ENCODE measurements around the gene RPP21. TPM values are rescaled to one million over a fixed set of nuclear protein-coding genes. Genes with fewer than 3 reads are reported as not detected.

Gene RPP21
- total RNA-seq, 1 experiment from 2014 or later: 64.0 TPM

DNA sequence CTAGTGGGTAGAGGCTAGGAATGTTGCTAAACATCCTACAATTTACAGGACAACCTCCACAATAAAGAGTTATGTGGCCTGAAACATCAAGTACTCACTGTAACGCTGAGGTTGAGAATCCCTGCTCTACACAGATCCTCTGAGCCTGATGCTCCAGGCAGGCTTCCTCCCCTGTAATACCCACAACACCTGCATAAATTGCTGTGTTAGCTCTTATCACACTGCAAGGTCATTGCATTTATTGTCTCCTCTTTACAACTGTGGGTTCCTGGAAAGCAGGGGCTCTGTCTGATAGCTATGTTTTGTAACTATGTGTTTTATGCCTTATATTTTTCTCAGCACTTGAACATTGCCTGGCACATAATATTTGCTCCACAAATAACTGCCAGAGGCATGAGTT lies 11.6 kb downstream of the RPP21 start:
- no peak overlapping the region for H4K8ac ChIP-seq (replicated peaks; ENCODE audit: insufficient read length, low read depth, low read length)
- peaks cover 7% of the 10 kb centered on the region for H3K23me2 ChIP-seq (ENCODE audit: insufficient read length, low read depth, low read length, poor library complexity, severe bottlenecking)
- no peak overlapping the region for H3K9ac ChIP-seq (ENCODE audit: extremely low read depth, insufficient read length, low read length)
- H4K5ac ChIP-seq (ENCODE audit: insufficient read length, low read depth, low read length): no peak overlapping the region
- H3K27ac Mint-ChIP-seq: no peak overlapping the region
- peaks cover 4% of the 10 kb centered on the region; the same call in 1 of the 2 replicates for H3K27me3 ChIP-seq (ENCODE audit: insufficient read depth, low read length)
- H3T11ph ChIP-seq (ENCODE audit: low read length): no peak overlapping the region
- H3K79me2 ChIP-seq (ENCODE audit: insufficient read depth, low read length): no peaks in the 10 kb centered on the region
- no peak overlapping the region for H3K4me3 Mint-ChIP-seq
- no peak overlapping the region for H3K14ac ChIP-seq (ENCODE audit: insufficient read depth, low read length)
- H3K4ac ChIP-seq (ENCODE audit: low read depth, low read length): no peak overlapping the region
- TF ChIP-seq, protein P1, sequence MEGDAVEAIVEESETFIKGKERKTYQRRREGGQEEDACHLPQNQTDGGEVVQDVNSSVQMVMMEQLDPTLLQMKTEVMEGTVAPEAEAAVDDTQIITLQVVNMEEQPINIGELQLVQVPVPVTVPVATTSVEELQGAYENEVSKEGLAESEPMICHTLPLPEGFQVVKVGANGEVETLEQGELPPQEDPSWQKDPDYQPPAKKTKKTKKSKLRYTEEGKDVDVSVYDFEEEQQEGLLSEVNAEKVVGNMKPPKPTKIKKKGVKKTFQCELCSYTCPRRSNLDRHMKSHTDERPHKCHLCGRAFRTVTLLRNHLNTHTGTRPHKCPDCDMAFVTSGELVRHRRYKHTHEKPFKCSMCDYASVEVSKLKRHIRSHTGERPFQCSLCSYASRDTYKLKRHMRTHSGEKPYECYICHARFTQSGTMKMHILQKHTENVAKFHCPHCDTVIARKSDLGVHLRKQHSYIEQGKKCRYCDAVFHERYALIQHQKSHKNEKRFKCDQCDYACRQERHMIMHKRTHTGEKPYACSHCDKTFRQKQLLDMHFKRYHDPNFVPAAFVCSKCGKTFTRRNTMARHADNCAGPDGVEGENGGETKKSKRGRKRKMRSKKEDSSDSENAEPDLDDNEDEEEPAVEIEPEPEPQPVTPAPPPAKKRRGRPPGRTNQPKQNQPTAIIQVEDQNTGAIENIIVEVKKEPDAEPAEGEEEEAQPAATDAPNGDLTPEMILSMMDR (conservative IDR thresholded peaks at IDR 0.05): no peak
- no peak overlapping the region for H2BK15ac ChIP-seq (ENCODE audit: low read depth, low read length)
- no peaks in the 10 kb centered on the region for H3K9me3 Mint-ChIP-seq
- peaks cover 40% of the 10 kb centered on the region for H3K27me3 Mint-ChIP-seq (ENCODE audit: low read depth)
- H3K4me1 ChIP-seq (ENCODE audit: insufficient read depth, low read length): 0 out of 2 replicates have a peak, but pooled peaks cover 2% of the 10 kb centered on the region
- H3K9me3 ChIP-seq (ENCODE audit: control insufficient read depth, low read depth, low read length): no peaks in the 10 kb centered on the region
- H2AFZ ChIP-seq (ENCODE audit: low read length): no peak overlapping the region
- H3K27ac ChIP-seq (ENCODE audit: insufficient read length, low read depth, low read length): no peak overlapping the region
- H3K56ac ChIP-seq (ENCODE audit: insufficient read length, low read depth, low read length): no peak overlapping the region
- H2BK20ac ChIP-seq (ENCODE audit: low read depth, low read length, poor library complexity, severe bottlenecking): no peak overlapping the region
- no peaks in the 10 kb centered on the region for H3K79me1 ChIP-seq (ENCODE audit: insufficient read depth, low read depth, low read length, poor library complexity, severe bottlenecking)
- H2AK5ac ChIP-seq (ENCODE audit: insufficient read length, low read length): no peak overlapping the region
- H2BK120ac ChIP-seq (ENCODE audit: low read depth, low read length, poor library complexity, severe bottlenecking): no peak overlapping the region
- no peak overlapping the region for H2BK12ac ChIP-seq (ENCODE audit: insufficient read length, low read depth, low read length)
- H2BK5ac ChIP-seq (ENCODE audit: insufficient read length, low read length): no peak overlapping the region
- no peaks in the 10 kb centered on the region for H4K20me1 ChIP-seq (ENCODE audit: control insufficient read depth, insufficient read depth, insufficient read length)
- no peak overlapping the region for H3K18ac ChIP-seq (ENCODE audit: insufficient read length, low read depth, low read length)
- WGBS (ENCODE audit: extremely low coverage, insufficient read length, low lambda C conversion rate): no CpG with 5 or more reads among the region's 1 CpG
- H3K4me2 ChIP-seq (ENCODE audit: insufficient read depth, insufficient read length, low read length): no peak overlapping the region
- no peaks in the 10 kb centered on the region for H3K36me3 Mint-ChIP-seq (ENCODE audit: insufficient read depth in 1 of 3, low read depth in 3 of 3)
- no peak overlapping the region for H3K23ac ChIP-seq (ENCODE audit: insufficient read length, low read depth, low read length)
- DNase-seq: no peak
- H3K4me1 Mint-ChIP-seq: peaks cover 10 to 11% of the 10 kb centered on the region in 2 experiments
- no peak overlapping the region for H4K91ac ChIP-seq (ENCODE audit: insufficient read length, low read depth, low read length)
